ES-I3 (cell line): ENCODE results near the gene OR4D9.
"Not testable (repeated sequence)": the region's sequence is repeated elsewhere in the genome, so short reads cannot be mapped to it uniquely, and the experiment has no call there.

Source experiments
- H3K36me3 ChIP-seq: 2 replicates; pipeline ENCODE4 v1.6.1; 2013; ENCODE audit warnings: mild to moderate bottlenecking, low read length, control low read depth, moderate library complexity; ENCODE audit not compliant: insufficient read depth
- H3K4me1 ChIP-seq: 2 replicates; pipeline ENCODE4 v1.6.1; 2013; ENCODE audit warnings: mild to moderate bottlenecking, control low read depth, low read length; ENCODE audit not compliant: insufficient read depth
- H3K9ac ChIP-seq: 2 replicates; pipeline ENCODE4 v1.6.1; 2013; ENCODE audit warnings: low read depth, mild to moderate bottlenecking, low read length, moderate library complexity
- H3K9me3 ChIP-seq: 2 replicates; pipeline ENCODE4 v1.6.1; 2013; ENCODE audit warnings: mild to moderate bottlenecking, low read length, moderate library complexity; ENCODE audit not compliant: control insufficient read depth, insufficient read depth

Gene OR4D9

DNA sequence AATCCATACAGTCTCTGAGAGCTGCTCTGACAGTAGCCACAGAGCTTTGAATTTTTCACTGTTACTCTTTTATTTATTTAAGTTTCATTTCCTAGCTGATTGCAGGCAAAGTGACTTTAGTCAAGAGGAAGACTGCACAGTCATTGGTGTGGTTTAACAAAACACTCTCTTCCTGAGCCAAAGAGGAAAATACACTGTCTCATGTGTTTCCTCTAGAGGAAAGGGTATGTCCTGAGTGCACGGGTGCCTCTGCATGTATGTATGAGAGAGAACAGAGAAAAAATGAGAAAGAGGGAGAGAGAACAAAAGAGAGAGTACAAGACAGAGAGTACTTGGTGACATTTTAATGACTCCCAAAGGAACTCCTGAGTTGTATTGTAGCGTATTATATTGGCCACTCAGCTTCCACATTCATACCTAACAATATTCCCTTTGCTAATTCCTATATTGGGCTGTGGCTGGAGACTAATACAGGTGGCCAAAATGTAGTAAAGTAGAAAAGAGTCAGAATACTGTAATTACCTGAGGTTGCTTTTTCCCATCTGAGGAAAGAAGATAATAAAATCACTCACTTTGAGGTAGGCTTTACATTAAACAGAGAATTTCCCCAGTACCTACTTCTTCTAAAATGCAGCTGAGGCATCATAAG, at the start of gene OR4D9:
Gene OR4D9 (plus strand): TSS at position 599 of the 649 bp plus-strand sequence. CDS start 3,374 bp downstream, outside the sequence.
- Histone ChIP-seq H3K9me3 (no peaks in the 10 kb centered on the region), H3K4me1 (no peaks in the 10 kb centered on the region), H3K9ac (no peak within 1 kb of the TSS), H3K36me3 (no peaks in the 10 kb centered on the region)

DNA sequence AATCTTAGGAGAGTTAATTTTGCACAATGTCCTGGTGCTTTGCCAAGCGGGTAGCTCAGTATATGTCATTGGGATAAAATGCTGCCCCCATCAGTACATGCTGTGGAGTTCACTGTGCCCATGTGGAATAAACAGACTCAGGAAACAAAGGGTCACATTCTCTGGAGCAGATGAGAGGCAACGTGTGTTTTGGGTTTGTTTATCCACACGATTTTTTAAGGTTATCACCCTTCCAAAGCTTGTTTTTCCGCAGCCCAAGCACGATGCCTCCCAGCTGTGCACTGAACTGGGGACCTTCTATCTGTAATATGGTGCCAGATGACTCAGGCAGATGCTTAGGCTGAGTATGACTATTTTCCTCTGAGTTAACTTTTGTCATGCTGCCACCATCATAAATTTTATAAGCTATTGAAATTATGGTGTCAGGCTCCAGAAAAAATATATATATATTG, 48.1 kb upstream of the OR4D9 start:
- Histone ChIP-seq H3K4me1 (no peaks in the 10 kb centered on the region), H3K36me3 (no peaks in the 10 kb centered on the region), H3K9ac (no peak overlapping the region), H3K9me3 (no peaks in the 10 kb centered on the region)

DNA sequence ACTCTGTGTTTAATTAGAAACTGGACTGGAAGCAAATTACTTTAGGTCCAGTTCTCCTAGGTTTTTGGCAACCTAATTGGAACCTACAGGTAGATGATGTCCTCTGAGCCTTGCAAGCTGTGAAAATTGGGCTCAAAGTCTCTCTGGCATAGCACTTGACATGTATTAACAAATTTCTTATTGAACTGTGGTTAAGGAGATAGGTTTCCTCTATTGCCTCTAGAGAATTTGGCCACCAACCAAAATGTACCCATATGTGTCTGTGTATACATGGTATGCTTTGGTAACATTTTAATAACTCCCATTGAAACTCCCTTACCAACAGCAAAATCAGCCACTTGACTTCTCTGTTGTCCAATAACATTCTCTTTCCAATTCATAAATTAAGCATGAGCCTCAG, 38.3 kb upstream of the OR4D9 start, which contains the start of gene OR4D10:
Gene OR4D10 (plus strand): TSS at position 301 of the 400 bp plus-strand sequence. CDS start 4,115 bp downstream, outside the sequence.
- no peak within 1 kb of the TSS for H3K9ac ChIP-seq
- no peaks in the 10 kb centered on the region for H3K36me3 ChIP-seq
- no peaks in the 10 kb centered on the region for H3K9me3 ChIP-seq
- H3K4me1 ChIP-seq: no peaks in the 10 kb centered on the region

DNA sequence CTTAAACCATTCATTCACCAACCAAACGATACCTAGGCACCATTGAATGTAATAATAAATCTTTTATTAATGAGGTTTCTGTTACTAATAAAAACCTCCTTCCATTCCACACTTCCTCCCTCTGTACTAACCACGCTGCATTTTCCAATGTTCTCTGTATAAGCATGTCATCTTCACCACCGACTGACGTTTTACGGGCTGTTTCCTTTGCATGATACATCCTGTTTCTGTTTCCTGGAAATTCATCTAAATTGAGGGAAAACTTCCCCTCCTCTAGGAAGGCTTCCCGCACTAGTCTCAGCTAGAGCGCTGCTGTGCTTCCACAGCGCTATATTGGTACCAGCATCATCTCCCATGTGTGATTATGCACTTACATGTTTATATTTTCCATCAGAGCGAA, 36.2 kb upstream of the OR4D9 start:
- H3K9me3 ChIP-seq: no peaks in the 10 kb centered on the region
- H3K9ac ChIP-seq: no peak overlapping the region
- no peaks in the 10 kb centered on the region for H3K4me1 ChIP-seq
- H3K36me3 ChIP-seq: no peaks in the 10 kb centered on the region

DNA sequence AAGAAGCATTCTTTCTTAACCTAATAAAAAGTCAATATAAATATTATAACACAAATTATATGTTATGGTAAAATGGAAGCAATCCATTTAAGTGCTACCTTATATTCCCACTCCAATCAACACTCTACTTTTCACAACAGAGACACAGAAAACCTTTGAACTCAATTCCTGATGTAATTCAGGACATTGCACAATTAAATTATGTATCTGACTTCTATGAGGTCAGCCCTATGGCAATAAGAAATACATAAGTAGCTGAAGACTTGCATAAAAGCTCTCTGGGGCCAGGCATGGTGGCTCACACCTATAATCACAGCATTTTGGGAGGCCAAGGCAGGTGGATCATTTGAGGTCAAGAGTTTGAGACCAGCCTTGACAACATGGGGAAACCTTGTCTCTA, 31.4 kb upstream of the OR4D9 start:
- Histone ChIP-seq H3K36me3 (no peaks in the 10 kb centered on the region), H3K9ac (no peak overlapping the region), H3K9me3 (no peaks in the 10 kb centered on the region), H3K4me1 (no peaks in the 10 kb centered on the region)

DNA sequence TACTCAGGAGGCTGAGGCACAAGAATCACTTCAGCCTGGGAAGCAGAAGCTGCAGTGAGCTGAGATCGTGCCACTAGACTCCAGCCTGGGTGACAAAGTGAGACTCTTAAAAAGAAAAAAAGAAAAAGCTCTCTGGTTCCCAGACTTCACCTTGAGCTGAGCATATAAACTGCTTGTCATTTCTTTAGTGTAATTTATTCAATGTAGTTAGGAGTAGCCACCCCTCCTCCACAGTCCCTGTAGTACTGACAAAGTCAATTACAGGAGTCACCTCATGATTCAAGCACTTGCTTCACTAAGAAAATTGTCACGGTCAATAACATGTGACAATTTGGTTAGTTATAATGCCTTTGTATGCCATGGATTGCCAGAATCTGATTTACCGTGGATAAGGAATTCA, 31.0 kb upstream of the OR4D9 start:
- H3K4me1 ChIP-seq: no peaks in the 10 kb centered on the region
- H3K9ac ChIP-seq: no peak overlapping the region
- H3K9me3 ChIP-seq: no peaks in the 10 kb centered on the region
- no peaks in the 10 kb centered on the region for H3K36me3 ChIP-seq

DNA sequence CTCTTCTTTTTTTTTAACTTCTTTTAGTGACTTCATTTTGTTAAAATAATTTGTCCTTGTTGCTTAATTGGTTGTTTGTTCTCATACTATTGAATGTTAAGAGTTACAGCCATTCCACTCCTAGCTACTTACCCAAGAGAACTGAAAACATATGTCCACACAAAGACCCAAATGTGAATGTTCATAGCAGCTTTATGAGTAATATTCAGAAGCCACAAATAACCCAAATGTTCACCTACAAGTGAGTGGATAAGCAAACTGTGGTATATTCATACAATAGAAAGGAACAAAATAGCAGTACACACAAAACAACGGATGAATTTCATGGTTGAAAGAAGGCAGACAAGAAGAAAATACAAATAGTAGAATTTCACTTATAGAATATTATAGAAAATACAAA, 9.4 kb upstream of the OR4D9 start:
- H3K4me1 ChIP-seq: no peaks in the 10 kb centered on the region
- no peaks in the 10 kb centered on the region for H3K9me3 ChIP-seq
- no peaks in the 10 kb centered on the region; the same call in 1 of the 2 replicates for H3K36me3 ChIP-seq
- H3K9ac ChIP-seq: no peak overlapping the region

DNA sequence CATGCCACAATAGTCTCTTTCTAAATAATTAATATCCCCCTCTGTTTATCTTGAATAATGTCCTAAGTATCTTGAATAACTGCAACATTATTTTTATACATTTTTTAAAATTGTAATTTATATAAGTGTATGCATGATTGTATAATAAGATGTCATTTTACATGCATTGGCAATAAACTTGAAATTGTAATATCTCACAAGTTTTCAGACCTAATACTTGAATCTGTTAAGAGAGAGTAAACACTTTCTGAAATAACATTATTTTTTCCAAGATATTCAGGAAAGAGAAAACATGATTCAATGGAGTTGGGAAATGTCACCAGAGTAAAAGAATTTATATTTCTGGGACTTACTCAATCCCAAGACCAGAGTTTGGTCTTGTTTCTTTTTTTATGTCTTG, 8.1 kb upstream of the OR4D9 start, which contains the start of gene OR4D11:
Gene OR4D11 (plus strand): TSS at position 301 of the 400 bp plus-strand sequence. CDS start 0 bp downstream, at position 301.
- no peaks in the 10 kb centered on the region; the same call in 1 of the 2 replicates for H3K36me3 ChIP-seq
- no peak within 1 kb of the TSS for H3K9ac ChIP-seq
- no peaks in the 10 kb centered on the region for H3K9me3 ChIP-seq
- H3K4me1 ChIP-seq: no peaks in the 10 kb centered on the region

DNA sequence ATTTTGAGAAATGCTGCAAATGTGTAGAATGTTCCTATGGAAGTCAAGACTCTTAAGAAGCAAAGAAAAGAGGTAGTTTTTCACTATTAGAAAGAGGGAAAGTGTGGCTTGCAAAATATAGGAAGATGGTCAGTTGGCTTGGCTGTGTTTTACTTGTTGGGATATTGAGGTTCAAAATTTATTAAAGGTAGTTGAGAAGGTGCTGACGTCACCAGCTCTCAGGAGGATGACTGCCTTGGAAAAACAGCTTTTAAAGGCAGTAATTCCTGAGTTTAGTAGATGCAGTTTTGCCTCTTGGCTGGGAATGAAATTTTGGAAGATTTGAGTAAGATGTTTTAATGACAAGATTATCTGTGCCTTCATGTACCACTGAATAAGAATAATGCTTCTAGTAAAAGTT, 336 bp downstream of the OR4D9 start:
- H3K9ac ChIP-seq: no peak overlapping the region
- H3K4me1 ChIP-seq: no peaks in the 10 kb centered on the region
- no peaks in the 10 kb centered on the region for H3K36me3 ChIP-seq
- H3K9me3 ChIP-seq: no peaks in the 10 kb centered on the region

DNA sequence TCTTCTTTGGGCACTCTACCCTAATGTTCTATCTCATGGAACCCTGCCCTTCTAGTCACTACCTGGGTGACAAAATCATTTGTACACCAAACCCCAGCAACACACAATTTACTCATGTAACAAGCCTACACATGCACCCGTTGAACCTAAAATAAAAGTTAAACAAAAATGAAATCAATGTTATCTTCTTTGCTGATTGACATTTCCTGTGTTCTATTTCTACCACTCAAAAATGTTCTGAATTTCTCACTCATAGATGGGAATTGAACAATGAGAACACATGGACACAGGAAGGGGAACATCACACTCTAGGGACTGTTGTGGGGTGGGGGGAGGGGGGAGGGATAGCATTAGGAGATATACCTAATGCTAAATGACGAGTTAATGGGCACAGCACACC, 8.8 kb downstream of the OR4D9 start:
- not testable (repeated sequence) for H3K9me3 ChIP-seq

DNA sequence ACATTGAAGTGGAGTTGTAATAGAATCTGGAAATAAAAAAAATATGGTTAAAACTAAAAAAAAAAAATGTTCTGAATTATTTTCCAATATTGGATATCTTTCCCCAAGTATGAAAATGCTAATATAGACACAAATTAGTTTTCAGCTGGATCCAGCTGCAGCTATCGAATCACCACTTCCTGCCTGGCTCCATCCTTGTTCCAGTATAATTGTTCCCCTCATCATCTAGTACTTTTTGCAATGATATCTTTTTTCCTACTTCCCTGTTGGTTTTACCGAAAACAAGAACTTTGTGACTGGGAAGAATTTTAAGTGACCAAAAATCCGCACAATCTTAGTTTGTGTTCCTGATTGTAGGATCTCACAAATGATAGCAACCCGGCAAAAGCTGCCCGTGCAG, 9.4 kb downstream of the OR4D9 start:
- no peaks in the 10 kb centered on the region for H3K4me1 ChIP-seq
- H3K36me3 ChIP-seq: no peaks in the 10 kb centered on the region
- H3K9ac ChIP-seq: no peak overlapping the region
- no peaks in the 10 kb centered on the region for H3K9me3 ChIP-seq

More for the DNA sequence above, 8.8 kb downstream of the OR4D9 start:
- H3K4me1 ChIP-seq, H3K9ac ChIP-seq, H3K36me3 ChIP-seq: not testable (repeated sequence)

DNA sequence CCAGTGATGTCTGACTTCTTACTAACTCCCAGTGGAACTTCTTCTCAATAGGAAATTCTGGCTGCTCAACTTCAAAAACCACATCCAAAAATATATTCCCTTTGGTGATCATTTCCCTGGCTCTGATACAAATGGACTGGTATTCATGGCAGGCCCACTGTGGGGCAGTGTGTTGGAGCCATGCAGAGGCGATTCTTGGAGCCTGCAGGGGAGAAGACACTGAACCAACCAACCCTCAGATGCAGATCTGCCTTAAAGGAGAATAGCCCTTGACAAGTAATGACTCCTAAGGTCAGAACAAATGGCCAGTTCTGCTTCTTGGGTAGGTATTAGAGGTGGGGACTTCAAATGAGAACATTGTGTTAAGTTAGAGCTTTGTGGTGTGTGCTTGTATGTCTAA, 12.2 kb downstream of the OR4D9 start:
- Histone ChIP-seq H3K36me3 (no peaks in the 10 kb centered on the region), H3K9ac (no peak overlapping the region), H3K9me3 (no peaks in the 10 kb centered on the region), H3K4me1 (peaks cover 8% of the 10 kb centered on the region; the same call in 1 of the 2 replicates)

DNA sequence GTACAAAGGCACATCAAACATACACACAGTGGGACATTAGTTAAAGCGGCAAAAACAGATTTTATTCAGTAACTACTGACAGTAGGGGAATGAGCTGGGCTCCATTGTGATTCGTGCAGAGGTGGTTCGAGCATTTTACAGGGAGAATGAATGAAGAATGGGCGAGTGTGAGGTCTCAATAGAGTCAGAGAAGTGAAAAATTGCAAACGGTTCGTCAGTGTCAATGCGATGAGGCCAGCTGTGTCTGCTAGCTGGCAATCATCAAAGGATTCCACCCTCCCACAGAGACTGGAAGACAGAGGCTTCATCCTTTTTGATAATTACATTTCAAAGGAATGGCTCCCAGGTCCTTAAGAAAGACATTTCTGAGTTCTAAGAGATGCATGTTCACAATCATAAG, 17.4 kb downstream of the OR4D9 start:
- H3K4me1 ChIP-seq: peaks cover 15% of the 10 kb centered on the region; the same call in 1 of the 2 replicates
- no peak overlapping the region for H3K9ac ChIP-seq
- no peaks in the 10 kb centered on the region for H3K36me3 ChIP-seq
- H3K9me3 ChIP-seq: no peaks in the 10 kb centered on the region

DNA sequence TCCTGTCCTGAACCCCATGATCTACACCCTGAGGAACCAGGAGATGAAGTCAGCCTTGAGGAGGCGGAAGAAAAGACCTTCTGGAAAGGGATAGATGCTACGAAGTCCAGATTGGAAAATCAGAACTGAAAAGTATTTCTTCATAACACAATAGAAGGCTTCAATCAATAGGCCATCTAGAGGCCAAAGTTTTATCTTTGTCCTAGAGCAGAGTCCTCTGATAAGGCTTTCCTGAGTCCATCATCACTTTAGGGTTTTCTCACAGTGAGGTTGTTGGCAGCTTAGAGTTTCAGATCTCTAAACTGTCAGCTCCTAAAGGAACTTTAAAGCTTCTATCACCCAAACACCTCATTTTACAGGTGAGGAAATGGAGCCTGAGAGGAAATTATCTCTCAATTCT, 21.3 kb downstream of the OR4D9 start:
- H3K9ac ChIP-seq: no peak overlapping the region
- H3K9me3 ChIP-seq: no peaks in the 10 kb centered on the region
- no peaks in the 10 kb centered on the region for H3K36me3 ChIP-seq
- peaks cover 15% of the 10 kb centered on the region; the same call in 1 of the 2 replicates for H3K4me1 ChIP-seq

DNA sequence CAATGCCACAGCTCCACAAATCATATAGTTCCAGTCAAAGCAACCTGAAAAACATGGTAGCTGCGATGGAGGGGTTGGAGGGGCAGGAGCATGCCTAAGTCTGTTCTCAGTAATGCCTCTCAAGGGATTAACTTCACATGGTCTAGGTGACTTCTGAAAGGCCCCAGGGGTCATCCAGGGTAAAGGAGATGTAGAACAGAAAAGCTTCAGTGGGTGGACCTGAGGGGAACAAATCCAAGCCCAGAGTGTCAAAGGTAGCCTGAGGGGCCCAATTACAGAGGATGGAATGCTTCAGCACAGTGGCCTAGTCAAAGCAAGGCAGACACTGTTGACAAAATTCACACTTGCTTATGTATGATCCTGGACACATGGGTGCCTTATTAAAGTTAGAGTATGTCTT, 23.3 kb downstream of the OR4D9 start:
- Histone ChIP-seq H3K9me3 (no peaks in the 10 kb centered on the region), H3K36me3 (no peaks in the 10 kb centered on the region), H3K9ac (no peak overlapping the region), H3K4me1 (no peaks in the 10 kb centered on the region)
